Measurements from ENCODE around the gene ITGA1. TPM values are rescaled to one million over a fixed set of nuclear protein-coding genes. Genes with fewer than 3 reads are reported as not detected.

The ITGA1 gene
- total and polyA plus RNA-seq, 4 donors: 24.2 to 187 (median 48.5) TPM

GRCh38 chr5:52868417-52868816 lies 80.7 kb downstream of the ITGA1 start:
- H3K9ac ChIP-seq (ENCODE audit: low read depth in 1 of 2, low read length in 2 of 2): no peak overlapping the region
- peaks cover 0 to 15% (median 4%) of the 10 kb centered on the region in 4 donors for H3K36me3 ChIP-seq (ENCODE audit: control insufficient read depth in 4 of 4, insufficient read depth in 3 of 4, low read depth in 1 of 4, low read length in 3 of 4)
- H3K4me1 ChIP-seq (ENCODE audit: control insufficient read depth in 4 of 4, insufficient read depth in 4 of 4, low read length in 3 of 4): peaks cover 0 to 4% (median 0%) of the 10 kb centered on the region in 4 donors
- no peak overlapping the region for H3K27ac ChIP-seq (ENCODE audit: low read depth in 1 of 2, low read length in 2 of 2)
- no peak overlapping the region for H3K4me3 ChIP-seq (ENCODE audit: low read depth in 1 of 3, low read length in 3 of 3)
- TF ChIP-seq HNF4A (conservative IDR thresholded peaks at IDR 0.05): no peak
- TF ChIP-seq YY1 (IDR thresholded peaks at IDR 0.05): no peak
- no peak for TF ChIP-seq TAF1 (conservative IDR thresholded peaks at IDR 0.05)
- TF ChIP-seq MAX (IDR thresholded peaks at IDR 0.05): no peak
- TF ChIP-seq EGR1 (IDR thresholded peaks at IDR 0.05; ENCODE audit: low read depth in 2 of 2): no peak
- TF ChIP-seq RAD21 (IDR thresholded peaks at IDR 0.05): no peak
- no peak for TF ChIP-seq NR2F2 (IDR thresholded peaks at IDR 0.05)
- TF ChIP-seq, protein P1, sequence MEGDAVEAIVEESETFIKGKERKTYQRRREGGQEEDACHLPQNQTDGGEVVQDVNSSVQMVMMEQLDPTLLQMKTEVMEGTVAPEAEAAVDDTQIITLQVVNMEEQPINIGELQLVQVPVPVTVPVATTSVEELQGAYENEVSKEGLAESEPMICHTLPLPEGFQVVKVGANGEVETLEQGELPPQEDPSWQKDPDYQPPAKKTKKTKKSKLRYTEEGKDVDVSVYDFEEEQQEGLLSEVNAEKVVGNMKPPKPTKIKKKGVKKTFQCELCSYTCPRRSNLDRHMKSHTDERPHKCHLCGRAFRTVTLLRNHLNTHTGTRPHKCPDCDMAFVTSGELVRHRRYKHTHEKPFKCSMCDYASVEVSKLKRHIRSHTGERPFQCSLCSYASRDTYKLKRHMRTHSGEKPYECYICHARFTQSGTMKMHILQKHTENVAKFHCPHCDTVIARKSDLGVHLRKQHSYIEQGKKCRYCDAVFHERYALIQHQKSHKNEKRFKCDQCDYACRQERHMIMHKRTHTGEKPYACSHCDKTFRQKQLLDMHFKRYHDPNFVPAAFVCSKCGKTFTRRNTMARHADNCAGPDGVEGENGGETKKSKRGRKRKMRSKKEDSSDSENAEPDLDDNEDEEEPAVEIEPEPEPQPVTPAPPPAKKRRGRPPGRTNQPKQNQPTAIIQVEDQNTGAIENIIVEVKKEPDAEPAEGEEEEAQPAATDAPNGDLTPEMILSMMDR (IDR thresholded peaks at IDR 0.05; ENCODE audit: low read depth, low read length, missing input control): no peak
- no peak for TF ChIP-seq FOXA2 (IDR thresholded peaks at IDR 0.05)
- no peak for DNase-seq (ENCODE audit: low spot score)
- 88% methylated on average over 2 of the region's 2 CpGs for WGBS
- H3K27me3 ChIP-seq (ENCODE audit: control insufficient read depth in 4 of 4, insufficient read depth in 4 of 4, low read length in 3 of 4): no peaks in the 10 kb centered on the region
- no peaks in the 10 kb centered on the region for H3K9me3 ChIP-seq (ENCODE audit: control insufficient read depth in 4 of 4, low read length in 3 of 4)

DNA sequence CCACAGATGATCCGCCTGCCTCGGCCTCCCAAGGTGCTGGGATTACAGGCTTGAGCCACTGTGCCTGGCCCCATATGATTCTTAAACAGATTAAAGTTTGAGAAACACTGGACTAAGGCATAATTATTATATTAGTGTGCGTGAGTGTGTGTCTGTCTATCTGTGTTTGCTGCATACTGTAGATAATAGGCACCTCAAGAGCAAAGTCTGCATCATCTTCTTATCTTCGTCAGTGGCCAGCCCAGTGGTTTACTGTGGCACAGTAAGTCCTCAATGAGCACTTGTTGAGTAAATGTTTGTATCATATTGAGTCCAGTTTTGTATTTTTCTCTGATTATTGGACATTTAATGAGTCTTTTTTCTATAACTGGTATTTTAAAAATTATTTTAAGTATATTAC lies 81.7 kb downstream of the ITGA1 start:
- DNase-seq (ENCODE audit: low spot score): no peak
- Histone ChIP-seq H3K27ac (ENCODE audit: low read depth in 1 of 2, low read length in 2 of 2) (no peak overlapping the region), H3K27me3 (ENCODE audit: control insufficient read depth in 4 of 4, insufficient read depth in 4 of 4, low read length in 3 of 4) (no peaks in the 10 kb centered on the region), H3K9ac (ENCODE audit: low read depth in 1 of 2, low read length in 2 of 2) (no peak overlapping the region), H3K4me1 (ENCODE audit: control insufficient read depth in 4 of 4, insufficient read depth in 4 of 4, low read length in 3 of 4) (peaks cover 0 to 4% (median 0%) of the 10 kb centered on the region in 4 donors), H3K36me3 (ENCODE audit: control insufficient read depth in 4 of 4, insufficient read depth in 3 of 4, low read depth in 1 of 4, low read length in 3 of 4) (peaks cover 3 to 15% (median 5%) of the 10 kb centered on the region in 4 donors), H3K4me3 (ENCODE audit: low read depth in 1 of 3, low read length in 3 of 3) (no peak overlapping the region), H3K9me3 (ENCODE audit: control insufficient read depth in 4 of 4, low read length in 3 of 4) (peaks cover 0 to 2% (median 0%) of the 10 kb centered on the region in 4 donors)
- 95% methylated on average over 4 of the region's 4 CpGs for WGBS
- TF ChIP-seq, protein P2, sequence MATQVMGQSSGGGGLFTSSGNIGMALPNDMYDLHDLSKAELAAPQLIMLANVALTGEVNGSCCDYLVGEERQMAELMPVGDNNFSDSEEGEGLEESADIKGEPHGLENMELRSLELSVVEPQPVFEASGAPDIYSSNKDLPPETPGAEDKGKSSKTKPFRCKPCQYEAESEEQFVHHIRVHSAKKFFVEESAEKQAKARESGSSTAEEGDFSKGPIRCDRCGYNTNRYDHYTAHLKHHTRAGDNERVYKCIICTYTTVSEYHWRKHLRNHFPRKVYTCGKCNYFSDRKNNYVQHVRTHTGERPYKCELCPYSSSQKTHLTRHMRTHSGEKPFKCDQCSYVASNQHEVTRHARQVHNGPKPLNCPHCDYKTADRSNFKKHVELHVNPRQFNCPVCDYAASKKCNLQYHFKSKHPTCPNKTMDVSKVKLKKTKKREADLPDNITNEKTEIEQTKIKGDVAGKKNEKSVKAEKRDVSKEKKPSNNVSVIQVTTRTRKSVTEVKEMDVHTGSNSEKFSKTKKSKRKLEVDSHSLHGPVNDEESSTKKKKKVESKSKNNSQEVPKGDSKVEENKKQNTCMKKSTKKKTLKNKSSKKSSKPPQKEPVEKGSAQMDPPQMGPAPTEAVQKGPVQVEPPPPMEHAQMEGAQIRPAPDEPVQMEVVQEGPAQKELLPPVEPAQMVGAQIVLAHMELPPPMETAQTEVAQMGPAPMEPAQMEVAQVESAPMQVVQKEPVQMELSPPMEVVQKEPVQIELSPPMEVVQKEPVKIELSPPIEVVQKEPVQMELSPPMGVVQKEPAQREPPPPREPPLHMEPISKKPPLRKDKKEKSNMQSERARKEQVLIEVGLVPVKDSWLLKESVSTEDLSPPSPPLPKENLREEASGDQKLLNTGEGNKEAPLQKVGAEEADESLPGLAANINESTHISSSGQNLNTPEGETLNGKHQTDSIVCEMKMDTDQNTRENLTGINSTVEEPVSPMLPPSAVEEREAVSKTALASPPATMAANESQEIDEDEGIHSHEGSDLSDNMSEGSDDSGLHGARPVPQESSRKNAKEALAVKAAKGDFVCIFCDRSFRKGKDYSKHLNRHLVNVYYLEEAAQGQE (IDR thresholded peaks at IDR 0.05): no peak
- TF ChIP-seq MAX (IDR thresholded peaks at IDR 0.05): no peak
- no peak for TF ChIP-seq SP1 (IDR thresholded peaks at IDR 0.05)
- no peak for TF ChIP-seq JUND (IDR thresholded peaks at IDR 0.05)
- no peak for TF ChIP-seq FOXA2 (IDR thresholded peaks at IDR 0.05)
- no peak for TF ChIP-seq GABPA (IDR thresholded peaks at IDR 0.05 in 1 of 2, conservative IDR thresholded peaks at IDR 0.05 in 1 of 2)
- TF ChIP-seq NR2F2 (IDR thresholded peaks at IDR 0.05): no peak
- TF ChIP-seq, protein P3, sequence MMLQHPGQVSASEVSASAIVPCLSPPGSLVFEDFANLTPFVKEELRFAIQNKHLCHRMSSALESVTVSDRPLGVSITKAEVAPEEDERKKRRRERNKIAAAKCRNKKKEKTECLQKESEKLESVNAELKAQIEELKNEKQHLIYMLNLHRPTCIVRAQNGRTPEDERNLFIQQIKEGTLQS (IDR thresholded peaks at IDR 0.05): no peak
- TF ChIP-seq FOXA1 (IDR thresholded peaks at IDR 0.05): no peak
- no peak for TF ChIP-seq YY1 (IDR thresholded peaks at IDR 0.05)
- TF ChIP-seq ZBTB33 (IDR thresholded peaks at IDR 0.05): no peak
- TF ChIP-seq, protein P1 (IDR thresholded peaks at IDR 0.05; ENCODE audit: low read depth, low read length, missing input control): no peak
- TF ChIP-seq RXRA (IDR thresholded peaks at IDR 0.05): no peak
- no peak for TF ChIP-seq HNF4G (IDR thresholded peaks at IDR 0.05)
- TF ChIP-seq TAF1 (conservative IDR thresholded peaks at IDR 0.05): no peak
- no peak for TF ChIP-seq EGR1 (IDR thresholded peaks at IDR 0.05; ENCODE audit: low read depth in 2 of 2)
- TF ChIP-seq HNF4A (conservative IDR thresholded peaks at IDR 0.05): no peak
- TF ChIP-seq RAD21 (IDR thresholded peaks at IDR 0.05): no peak

All from liver (tissue), 9 donors.